Stimulated activated CD4-positive, alpha-beta T cell treated with anti-CD3 and anti-CD28 coated beads, Interleukin-1b, Interleukin-23, amount 100 ng/mL, for 24 hours (primary cell): Measurements from ENCODE around the gene TBL1Y.
A peak's percentile ranks its signal among the peaks of the same experiment; 100 is the strongest.
"Not testable (repeated sequence)": the region's sequence is repeated elsewhere in the genome, so short reads cannot be mapped to it uniquely, and the experiment has no call there.

Experiments
- DNase-seq, 4 experiments: peaks; one replicate each; pipeline ENCODE4 v3.0.0-alpha.2; 2020; ENCODE audit warnings: low read depth in 4 of 4, low spot score in 1 of 4

Gene TBL1Y

GRCh38 chrY:7078725-7079124 is 168.2 kb downstream of the TBL1Y start:
- no peak for DNase-seq

- DNase-seq = not testable (repeated sequence)
These were observed 170.1 kb downstream of the TBL1Y start for GRCh38 chrY:7080548-7080947.

DNA sequence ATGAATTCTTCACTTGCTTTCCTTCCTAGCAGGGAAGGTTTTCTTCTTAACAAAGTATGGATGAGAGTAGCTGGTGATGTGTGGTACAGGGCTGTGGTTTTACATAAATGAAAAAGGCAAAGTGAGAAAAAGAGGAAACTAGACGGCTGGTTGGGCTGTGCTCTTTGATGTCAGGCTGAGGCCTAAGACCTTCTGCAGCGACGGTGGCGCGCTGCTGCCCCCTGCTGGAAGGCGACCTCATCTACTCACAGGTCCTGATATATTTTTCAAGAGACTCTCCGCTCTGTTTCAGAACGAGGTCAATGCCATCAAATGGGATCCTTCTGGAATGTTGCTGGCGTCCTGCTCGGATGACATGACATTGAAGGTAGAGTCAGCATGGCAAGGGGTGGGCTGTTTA is 175.1 kb downstream of the TBL1Y start:
- DNase-seq = peak in 3 of 4 experiments; percentile 35 to 59 (median 59)

GRCh38 chrY:7092836-7093235 is 182.3 kb downstream of the TBL1Y start:
- no peak for DNase-seq

DNA sequence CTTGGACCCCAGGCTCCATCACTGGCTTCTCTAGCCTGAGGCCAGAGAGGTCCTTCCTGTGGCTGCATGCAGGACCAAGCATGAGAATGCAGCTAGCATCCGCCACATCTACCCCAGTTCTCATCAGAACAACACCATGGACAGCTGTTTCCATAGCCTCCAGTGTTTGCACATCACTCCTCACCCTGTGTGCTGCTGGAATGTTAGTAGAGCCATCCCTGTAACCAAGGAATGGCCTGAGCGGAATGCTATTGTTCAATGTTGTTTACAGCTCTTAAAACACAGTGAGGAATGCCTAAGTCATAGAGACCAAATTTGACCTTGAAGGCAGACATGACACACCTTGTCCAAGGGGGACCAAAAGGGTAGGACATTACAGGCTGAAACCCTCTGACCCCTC is 183.9 kb downstream of the TBL1Y start:
- DNase-seq = no peak

- DNase-seq = no peak
These were observed 186.5 kb downstream of the TBL1Y start for GRCh38 chrY:7097021-7097420.

GRCh38 chrY:7099742-7100141 is 189.2 kb downstream of the TBL1Y start:
- DNase-seq = no peak

DNA sequence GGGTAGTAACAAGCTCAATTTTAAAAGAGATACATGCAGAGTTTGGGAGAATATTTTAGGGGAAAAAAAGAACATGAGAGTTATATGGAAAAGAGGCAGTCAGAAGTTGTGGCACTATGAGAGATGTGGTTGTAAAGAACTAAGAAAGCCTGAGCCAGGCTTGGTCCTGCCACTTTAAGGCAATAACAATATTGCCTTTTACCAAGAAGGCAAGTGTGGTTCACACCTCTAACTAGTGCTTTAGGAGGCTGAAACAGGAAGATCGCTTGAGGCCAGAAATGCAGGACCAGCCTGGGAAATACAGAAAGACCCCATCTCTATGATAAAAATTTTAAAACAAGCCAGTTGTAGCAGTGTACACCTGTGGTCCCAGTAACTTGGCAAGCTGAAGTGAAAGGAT is 192.2 kb downstream of the TBL1Y start:
- DNase-seq = no peak

- DNase-seq = no peak
These were observed 196.7 kb downstream of the TBL1Y start for GRCh38 chrY:7107179-7107578.

DNA sequence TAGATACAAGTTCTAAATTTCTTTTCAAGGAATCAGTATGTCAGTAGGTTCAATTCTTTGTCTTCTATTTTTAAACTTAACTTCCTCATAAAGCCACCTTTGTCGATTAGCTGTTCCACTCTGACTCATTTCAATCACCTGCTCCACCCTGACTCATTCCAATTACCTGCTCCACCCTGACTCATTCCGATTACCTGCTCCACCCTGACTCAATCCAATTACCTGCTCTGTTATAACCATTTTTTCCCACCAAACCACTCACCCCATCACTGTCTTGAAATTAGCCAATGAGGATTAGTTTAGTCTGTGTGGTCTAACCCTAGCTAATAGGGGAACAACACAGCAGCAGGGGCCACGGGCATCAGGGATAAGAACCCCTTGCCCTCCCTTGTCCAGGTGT is 199.6 kb downstream of the TBL1Y start:
- no peak for DNase-seq

DNA sequence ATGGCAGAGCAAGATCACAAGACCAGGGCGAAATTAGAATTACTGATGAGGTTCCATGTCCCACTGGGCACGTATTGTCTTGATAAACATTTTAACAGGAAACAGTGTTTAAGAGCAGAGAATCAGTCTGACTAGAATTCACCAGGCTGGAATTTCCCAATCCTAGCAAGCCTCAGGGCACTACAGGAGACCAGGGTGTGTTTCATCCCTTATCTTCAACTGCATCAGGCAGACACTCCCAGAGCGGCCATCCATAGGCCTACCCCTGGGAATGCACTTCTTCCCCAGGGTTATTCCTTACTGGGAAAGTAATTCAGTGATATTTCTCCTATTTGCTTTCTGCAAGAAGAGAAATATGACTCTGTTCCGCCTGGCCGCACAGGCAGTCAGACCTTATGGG is 205.4 kb downstream of the TBL1Y start:
- no peak for DNase-seq

DNA sequence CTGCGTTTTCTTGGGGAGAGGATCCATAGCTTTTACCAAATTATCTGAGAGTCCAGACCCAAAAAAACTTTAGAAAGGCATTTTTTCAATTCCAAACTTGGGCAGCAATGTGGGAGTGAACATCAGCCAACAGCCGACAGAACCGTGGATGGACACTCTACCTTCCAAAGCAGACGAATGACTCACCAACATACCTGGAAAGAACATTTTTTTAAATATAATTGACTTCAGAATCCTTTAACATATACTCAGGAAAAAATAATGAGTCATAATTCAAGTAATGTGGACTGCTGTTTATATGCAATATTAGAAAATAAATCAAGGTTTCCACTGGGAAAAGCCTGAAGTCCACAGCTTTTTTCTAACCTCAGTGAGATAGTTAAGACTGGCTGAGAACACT is 211.7 kb downstream of the TBL1Y start:
- DNase-seq = no peak

- DNase-seq = no peak
These were observed 214.9 kb downstream of the TBL1Y start for GRCh38 chrY:7125136-7126056.

DNA sequence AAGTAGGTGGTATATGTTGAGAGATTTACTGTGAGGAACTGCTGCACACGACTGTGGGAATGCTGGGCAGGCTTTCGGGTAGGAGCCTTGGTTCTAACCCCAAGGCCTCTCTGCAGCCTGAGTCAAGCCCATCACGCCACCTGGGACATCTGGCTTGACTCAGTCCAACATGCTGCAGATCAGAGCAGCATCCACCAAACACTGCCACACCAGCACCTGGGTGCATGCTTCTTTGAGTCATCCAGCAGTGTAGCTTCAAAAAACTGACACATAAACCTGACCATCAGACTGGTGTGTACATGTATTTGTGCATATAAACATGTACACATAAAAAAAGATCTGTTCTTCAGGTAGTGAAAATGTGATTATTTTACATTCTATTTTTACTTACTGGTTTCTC is 217.7 kb downstream of the TBL1Y start:
- no peak for DNase-seq
